NCI-H524 treated with DMSO at 0.1 percent for 48 hours (cell line): Measurements from ENCODE around the gene GBA3.

Experiments used
- DNase-seq: peaks from one replicate; lab custom pipeline; 2025; lab: John Stamatoyannopoulos, UW

Gene GBA3

DNA sequence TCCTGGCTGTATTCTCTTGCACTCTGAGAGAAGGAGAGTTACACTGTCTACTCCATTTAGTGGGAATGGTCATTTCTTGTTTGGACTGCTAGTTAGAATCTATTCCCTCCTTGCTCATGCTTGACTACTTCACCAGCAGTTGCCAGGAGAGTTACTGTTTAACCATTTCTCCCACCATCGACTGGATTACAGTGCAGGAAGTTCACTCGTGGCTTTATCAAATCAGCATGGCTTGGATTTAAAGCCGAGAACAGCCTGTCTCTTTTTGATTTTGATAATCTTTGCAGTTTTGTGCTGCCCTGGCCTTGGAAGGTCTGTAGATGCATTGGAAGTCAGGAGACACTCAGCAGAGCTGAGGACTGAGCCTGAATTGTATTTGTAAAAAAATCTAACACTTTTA lies 3.2 kb downstream of the GBA3 start:
- no peak for DNase-seq

DNA sequence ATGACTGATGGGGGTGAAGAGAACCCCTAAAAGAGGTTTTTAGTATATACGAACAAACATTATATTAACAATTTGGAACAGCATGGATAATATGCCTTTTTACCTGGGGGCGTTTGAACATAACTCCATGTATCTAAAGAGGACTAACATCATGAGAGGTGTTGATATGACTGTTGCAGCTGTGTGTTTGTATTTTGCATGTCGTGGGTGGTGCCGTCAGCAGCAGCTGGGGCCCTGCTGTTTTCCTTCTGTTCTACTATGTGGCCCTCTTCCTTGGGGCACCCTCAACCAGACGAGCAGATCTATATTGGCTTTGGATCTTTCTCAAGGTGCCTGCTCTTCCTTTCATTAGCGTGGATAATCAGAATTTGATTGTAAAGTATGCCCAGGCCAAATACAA lies 11.2 kb downstream of the GBA3 start:
- no peak for DNase-seq

DNA sequence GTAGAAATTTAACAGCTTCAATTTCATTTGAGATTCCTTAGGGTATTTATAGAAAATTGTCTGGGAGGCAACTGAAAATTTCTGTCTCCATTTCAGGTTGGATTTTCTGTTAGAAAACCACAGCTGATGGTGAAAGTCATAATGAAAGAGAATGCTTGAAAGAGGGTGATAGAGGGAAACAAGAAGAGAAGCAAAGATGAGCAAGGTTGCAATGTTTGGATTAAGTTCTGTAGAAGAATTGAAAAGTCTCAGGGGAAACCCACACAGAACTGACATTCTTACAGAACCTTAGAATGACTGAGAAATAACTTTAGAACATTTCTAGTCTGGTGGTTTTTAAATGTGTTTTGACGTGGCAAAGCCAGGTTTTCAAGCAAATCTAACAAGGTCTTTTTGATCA lies 14.7 kb downstream of the GBA3 start:
- no peak for DNase-seq

DNA sequence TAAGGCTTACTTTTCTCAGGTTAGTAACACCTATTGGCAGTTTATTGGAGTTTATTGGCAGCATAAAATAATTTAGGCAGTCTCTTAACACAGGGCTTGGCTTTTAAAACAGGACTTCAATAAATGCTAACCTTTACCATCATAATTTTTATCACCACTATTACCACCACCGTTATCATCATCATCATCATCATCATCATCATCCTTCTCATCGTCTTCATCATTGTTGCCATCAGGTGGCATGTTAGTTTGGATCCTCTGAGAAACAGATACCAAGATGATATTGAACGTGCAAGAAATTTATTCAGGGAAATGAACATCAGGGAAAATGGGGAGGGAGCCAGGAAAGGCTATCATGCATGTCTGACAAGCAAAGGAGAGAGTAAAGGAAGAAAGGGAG lies 16.2 kb downstream of the GBA3 start:
- DNase-seq: no peak

DNA sequence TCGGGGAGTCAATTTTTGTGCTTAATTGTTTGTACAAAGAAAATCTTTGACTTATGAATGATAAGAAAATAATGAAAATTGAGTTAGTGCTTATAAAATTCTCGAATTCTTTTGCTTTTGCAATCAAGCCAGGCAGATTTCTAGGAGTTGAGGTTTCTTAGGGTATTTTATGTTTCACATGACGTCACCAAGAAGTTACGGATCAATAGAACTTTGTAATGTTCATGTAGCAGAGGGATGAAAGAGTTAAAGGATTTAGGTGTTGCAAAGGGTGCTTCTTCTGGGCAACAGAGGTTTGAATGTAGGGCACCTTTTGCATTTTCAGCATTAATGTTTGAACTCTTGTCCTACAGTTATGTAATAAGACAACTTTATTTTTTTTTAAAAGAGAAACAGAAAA lies 19.4 kb downstream of the GBA3 start:
- DNase-seq: no peak

DNA sequence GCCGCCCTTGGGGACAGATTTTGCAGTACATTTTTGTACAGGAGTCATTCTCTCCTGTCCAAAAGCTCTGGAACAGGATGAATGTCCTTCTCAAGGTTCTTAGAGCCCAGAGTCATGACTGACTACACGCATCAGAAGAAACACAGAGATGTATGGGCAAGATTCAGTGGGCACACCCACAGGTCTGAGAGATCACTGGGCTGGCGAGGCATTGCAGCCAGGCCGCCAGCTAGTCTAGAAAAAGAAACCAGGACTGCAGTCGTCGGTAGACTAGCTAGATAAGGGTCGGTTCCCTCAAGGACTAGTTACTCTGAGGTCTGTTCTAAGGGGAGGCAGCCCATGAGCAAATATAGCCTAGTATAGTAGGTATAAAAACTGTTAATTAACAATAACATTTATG lies 19.8 kb downstream of the GBA3 start:
- no peak for DNase-seq

- no peak for DNase-seq
These were observed 21.1 kb downstream of the GBA3 start for GRCh38 chr4:22713841-22714240.

DNA sequence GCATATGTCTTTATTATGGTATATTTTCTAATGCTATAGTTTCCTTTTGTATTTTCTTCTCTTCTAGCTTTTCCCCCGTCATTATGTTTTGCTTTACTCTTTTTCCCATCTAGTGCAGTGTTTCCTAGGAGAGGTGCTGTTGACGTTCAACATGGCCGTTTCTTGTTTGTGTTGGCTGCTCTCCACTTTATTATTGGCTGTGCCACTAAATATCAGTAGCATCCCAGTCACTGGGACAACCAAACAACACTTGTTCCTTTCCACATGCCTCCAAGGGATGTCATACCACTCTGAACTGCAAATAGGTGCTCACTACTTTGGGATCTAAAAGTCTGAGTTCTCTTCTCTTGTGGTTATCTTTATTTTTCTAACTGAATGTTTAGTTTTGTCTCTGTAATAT lies 26.5 kb downstream of the GBA3 start:
- no peak for DNase-seq

- DNase-seq: no peak
These were observed 27.4 kb downstream of the GBA3 start for GRCh38 chr4:22720091-22720490.

GRCh38 chr4:22721204-22721603 lies 28.5 kb downstream of the GBA3 start:
- no peak for DNase-seq

GRCh38 chr4:22730021-22730420 lies 37.3 kb downstream of the GBA3 start:
- DNase-seq: no peak

DNA sequence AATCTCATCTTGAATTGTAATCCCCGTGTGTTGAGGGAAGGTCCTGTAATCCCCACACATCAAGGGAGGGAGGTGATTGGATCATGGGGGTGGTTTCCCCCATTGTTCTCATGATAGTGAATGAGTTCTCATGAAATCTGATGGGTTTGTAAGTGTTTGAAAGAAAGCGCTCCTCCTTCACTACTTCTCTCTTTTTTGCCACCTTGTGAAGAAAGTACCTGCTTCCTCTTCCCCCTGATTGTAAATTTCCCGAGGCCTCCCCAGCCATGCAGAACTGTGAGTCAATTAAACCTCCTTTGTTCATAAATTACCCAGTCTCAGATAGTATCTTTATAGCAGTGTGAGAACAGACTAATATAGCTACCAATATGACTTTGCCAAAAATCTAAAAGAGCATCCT lies 41.1 kb downstream of the GBA3 start:
- DNase-seq: no peak

GRCh38 chr4:22736912-22737311 lies 44.2 kb downstream of the GBA3 start:
- DNase-seq: no peak

DNA sequence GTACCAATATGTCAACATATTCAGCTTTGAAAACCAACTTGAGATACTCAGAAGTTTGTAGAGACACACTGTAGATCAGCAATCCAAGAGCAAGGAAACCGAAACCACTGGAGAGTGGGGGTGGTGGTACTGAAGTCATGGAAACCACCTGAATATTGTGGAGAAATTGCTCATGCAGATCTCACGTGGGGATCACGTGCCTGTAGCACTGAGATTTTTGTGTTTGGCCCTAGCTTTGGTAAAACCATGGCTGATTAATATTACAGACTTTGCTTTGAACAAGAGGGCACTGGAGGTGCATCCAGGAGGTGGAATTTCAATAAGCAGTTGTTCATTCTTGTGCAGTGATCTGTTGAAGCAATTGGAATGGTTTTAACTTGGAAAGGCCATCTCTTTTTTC lies 47.2 kb downstream of the GBA3 start:
- no peak for DNase-seq

DNA sequence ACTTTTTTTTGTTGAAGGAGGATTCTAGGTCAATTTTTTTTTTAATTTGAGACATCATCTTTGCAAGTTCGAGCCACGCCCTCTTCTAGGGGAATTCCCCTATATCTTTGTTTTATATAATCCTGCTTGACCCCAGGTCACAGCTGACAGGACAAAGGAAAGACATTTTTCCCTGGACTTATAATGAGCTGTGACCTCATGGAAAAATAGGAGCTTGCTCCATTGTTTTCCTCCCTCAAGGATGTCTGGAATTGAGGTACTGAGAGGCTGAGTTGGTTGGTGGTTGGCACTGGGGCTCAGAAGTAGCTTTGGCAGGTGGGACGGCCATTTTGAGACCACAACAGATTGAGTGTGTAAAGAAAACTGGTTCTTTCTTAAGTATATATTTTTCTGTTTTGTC lies 49.0 kb downstream of the GBA3 start:
- DNase-seq: no peak

GRCh38 chr4:22743290-22743689 lies 50.6 kb downstream of the GBA3 start:
- DNase-seq: no peak

GRCh38 chr4:22744478-22745062 lies 51.8 kb downstream of the GBA3 start:
- no peak for DNase-seq

DNA sequence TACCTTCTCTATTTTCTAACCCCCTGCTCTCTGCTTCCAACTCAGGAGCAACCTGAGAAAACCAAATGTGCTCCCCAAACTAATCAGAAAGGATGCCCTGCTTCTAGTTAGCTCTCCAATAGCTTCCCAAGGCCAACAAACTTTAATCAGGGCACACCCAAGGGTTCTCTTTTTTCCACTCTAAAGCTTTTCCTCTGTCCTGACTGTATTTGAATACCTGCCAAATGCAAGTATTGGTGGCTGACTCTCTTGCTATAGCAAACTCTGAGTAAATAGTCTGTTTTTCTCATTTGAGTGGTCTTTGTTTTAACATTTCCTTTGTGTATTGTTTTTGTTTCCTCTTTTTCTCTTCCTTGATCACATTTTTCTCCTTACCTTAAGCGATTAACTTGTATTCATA lies 52.5 kb downstream of the GBA3 start:
- no peak for DNase-seq

- no peak for DNase-seq
These were observed 61.4 kb downstream of the GBA3 start for GRCh38 chr4:22754116-22754515.

- DNase-seq: no peak
These were observed 69.8 kb downstream of the GBA3 start for GRCh38 chr4:22762548-22762947.

DNA sequence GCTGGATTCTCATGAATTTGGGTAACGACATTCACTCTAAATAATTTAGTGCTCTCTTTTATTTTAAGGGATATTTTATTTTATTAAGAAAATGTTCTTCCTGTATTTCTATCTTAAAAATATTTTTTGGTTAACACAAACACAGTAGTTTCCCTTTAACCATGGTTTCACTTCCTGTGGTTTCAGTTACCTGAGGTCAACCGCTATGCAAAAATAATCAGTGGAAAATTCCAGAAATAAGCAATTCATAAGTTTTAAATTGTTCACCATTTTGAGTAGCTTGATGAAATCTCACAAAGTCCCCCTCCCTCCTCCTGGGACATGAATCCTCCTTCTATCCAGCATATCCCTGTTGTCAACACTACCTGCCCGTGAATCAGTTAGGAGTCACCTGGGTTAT lies 71.4 kb downstream of the GBA3 start:
- no peak for DNase-seq

DNA sequence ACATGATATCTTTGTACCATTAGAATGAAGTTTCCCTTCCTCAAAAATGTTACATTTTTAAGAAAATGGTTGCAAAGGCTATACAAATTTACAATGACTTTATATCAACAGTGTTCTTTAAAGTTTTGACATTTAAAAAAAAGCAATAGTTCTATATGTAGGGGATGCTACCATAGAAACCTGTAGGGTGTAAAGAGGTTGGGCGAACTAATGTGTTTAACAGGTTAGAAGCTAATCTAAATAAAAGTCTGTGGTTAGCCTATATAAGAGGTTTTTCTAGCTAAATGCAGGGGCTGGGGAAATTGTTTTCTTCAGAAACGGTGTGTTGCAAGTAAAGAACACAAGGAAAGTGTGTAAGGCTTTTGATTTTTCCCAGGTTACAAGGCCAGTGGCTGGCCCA lies 73.3 kb downstream of the GBA3 start:
- DNase-seq: no peak

GRCh38 chr4:22778547-22779163 lies 85.9 kb downstream of the GBA3 start:
- no peak for DNase-seq

DNA sequence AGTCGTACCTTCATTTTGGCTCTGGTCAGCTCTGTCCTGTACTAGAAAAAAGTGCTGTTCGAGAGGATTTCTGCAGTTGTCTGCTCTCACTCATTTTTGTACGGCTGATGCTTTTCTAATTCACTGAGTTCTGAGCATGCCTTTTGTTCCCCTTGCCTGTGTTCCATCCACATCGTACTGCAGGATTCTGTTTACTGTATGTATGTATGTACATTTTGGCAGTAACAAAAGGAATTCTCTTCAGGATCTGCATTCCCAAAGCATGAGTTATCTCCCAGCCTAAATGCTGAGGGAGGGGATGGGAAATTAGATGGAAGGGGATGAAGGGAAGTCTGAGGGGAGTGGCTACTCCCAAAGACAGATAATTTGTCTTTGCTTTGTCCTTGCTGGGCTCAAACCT lies 87.6 kb downstream of the GBA3 start:
- DNase-seq: no peak

DNA sequence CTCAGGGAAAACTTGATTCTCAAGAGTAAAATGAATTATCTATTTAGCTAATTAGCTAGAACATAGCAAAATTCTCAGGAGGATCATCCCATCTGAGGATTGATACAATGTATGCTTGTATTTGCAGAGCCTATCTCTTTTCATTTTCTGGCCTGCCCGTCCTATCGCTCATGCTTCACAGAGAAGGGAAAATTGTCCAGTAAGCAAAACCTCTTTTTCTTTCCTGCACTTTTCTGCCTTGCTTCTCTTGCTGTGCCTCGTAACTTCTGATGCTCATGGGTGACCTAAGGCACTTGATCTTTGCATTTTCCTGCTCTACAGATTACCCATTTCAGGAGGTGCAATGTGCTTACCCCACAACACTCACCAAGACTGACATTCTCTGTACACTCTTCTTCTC lies 88.1 kb downstream of the GBA3 start:
- no peak for DNase-seq
